Adipocyte (in vitro differentiated cells): Measurements from ENCODE around the gene NPPA.

Experiments
- DNase-seq: peaks from one replicate; pipeline ENCODE4 v3.0.0-alpha.2; 2015; ENCODE audit warnings: low read depth
- H3K27me3 ChIP-seq: replicated peaks from 2 replicates; pipeline ENCODE4 v1.7.0; 2013; ENCODE audit warnings: mild to moderate bottlenecking, low read length, moderate library complexity; ENCODE audit not compliant: control insufficient read depth, insufficient read depth
- H3K36me3 ChIP-seq: 2 replicates; pipeline ENCODE4 v1.7.0; 2013; ENCODE audit warnings: low read length, mild to moderate bottlenecking, moderate library complexity; ENCODE audit not compliant: control insufficient read depth, insufficient read depth, severe bottlenecking
- H3K4me1 ChIP-seq: 2 replicates; pipeline ENCODE4 v1.7.0; 2013; ENCODE audit warnings: mild to moderate bottlenecking, low read length, moderate library complexity; ENCODE audit not compliant: control insufficient read depth, insufficient read depth
- H3K4me3 ChIP-seq: 2 replicates; pipeline ENCODE4 v1.7.0; 2013; ENCODE audit warnings: mild to moderate bottlenecking, low read length, moderate library complexity
- H3K9ac ChIP-seq: 2 replicates; pipeline ENCODE4 v1.7.0; 2013; ENCODE audit warnings: mild to moderate bottlenecking, low read length, moderate library complexity
- H3K9me3 ChIP-seq: 2 replicates; pipeline ENCODE4 v1.7.0; 2013; ENCODE audit warnings: mild to moderate bottlenecking, low read length, moderate library complexity; ENCODE audit not compliant: control insufficient read depth

The NPPA gene

GRCh38 chr1:11873395-11874257 lies 26.0 kb upstream of the NPPA start:
- no peaks in the 10 kb centered on the region for H3K36me3 ChIP-seq
- DNase-seq: no peak
- H3K9me3 ChIP-seq: no peaks in the 10 kb centered on the region
- no peak overlapping the region for H3K9ac ChIP-seq
- no peak overlapping the region for H3K4me3 ChIP-seq
- peaks cover 61% of the 10 kb centered on the region for H3K27me3 ChIP-seq
- H3K4me1 ChIP-seq: no peaks in the 10 kb centered on the region

- Histone ChIP-seq H3K4me3 (no peak overlapping the region), H3K9ac (no peak overlapping the region), H3K27me3 (peaks cover 51% of the 10 kb centered on the region), H3K9me3 (no peaks in the 10 kb centered on the region), H3K4me1 (no peaks in the 10 kb centered on the region), H3K36me3 (no peaks in the 10 kb centered on the region)
- DNase-seq: no peak
These were observed 25.0 kb upstream of the NPPA start for GRCh38 chr1:11872545-11872944.

- Histone ChIP-seq H3K27me3 (peaks cover 44% of the 10 kb centered on the region), H3K9me3 (no peaks in the 10 kb centered on the region), H3K36me3 (no peaks in the 10 kb centered on the region), H3K4me3 (no peak overlapping the region), H3K9ac (no peak overlapping the region), H3K4me1 (no peaks in the 10 kb centered on the region)
- DNase-seq: no peak
These were observed 22.1 kb upstream of the NPPA start for GRCh38 chr1:11869650-11870207.

- H3K9ac ChIP-seq: no peak overlapping the region
- no peak overlapping the region for H3K4me3 ChIP-seq
- no peak for DNase-seq
- no peaks in the 10 kb centered on the region for H3K36me3 ChIP-seq
- peaks cover 38% of the 10 kb centered on the region for H3K27me3 ChIP-seq
- H3K4me1 ChIP-seq: no peaks in the 10 kb centered on the region
- no peaks in the 10 kb centered on the region for H3K9me3 ChIP-seq
These were observed 21.5 kb upstream of the NPPA start for GRCh38 chr1:11869104-11869503.

- Histone ChIP-seq H3K27me3 (peaks cover 33% of the 10 kb centered on the region), H3K36me3 (no peaks in the 10 kb centered on the region), H3K4me3 (no peak overlapping the region), H3K9ac (no peak overlapping the region), H3K9me3 (no peaks in the 10 kb centered on the region), H3K4me1 (no peaks in the 10 kb centered on the region)
- no peak for DNase-seq
These were observed 20.9 kb upstream of the NPPA start for GRCh38 chr1:11868331-11868980.

GRCh38 chr1:11862890-11863289 lies 15.3 kb upstream of the NPPA start:
- H3K9ac ChIP-seq: no peak overlapping the region
- H3K27me3 ChIP-seq: peaks cover 67% of the 10 kb centered on the region
- H3K4me3 ChIP-seq: no peak overlapping the region
- peaks cover 6% of the 10 kb centered on the region for H3K9me3 ChIP-seq
- H3K36me3 ChIP-seq: no peaks in the 10 kb centered on the region
- DNase-seq: no peak
- no peaks in the 10 kb centered on the region for H3K4me1 ChIP-seq

GRCh38 chr1:11860587-11860986 lies 13.0 kb upstream of the NPPA start:
- H3K4me3 ChIP-seq: no peak overlapping the region
- H3K27me3 ChIP-seq: peaks cover 76% of the 10 kb centered on the region
- DNase-seq: no peak
- no peaks in the 10 kb centered on the region for H3K4me1 ChIP-seq
- H3K36me3 ChIP-seq: no peaks in the 10 kb centered on the region
- H3K9ac ChIP-seq: no peak overlapping the region
- peaks cover 6% of the 10 kb centered on the region for H3K9me3 ChIP-seq

- Histone ChIP-seq H3K4me3 (no peak overlapping the region), H3K27me3 (peaks cover 71% of the 10 kb centered on the region), H3K9me3 (peaks cover 6% of the 10 kb centered on the region), H3K36me3 (no peaks in the 10 kb centered on the region), H3K4me1 (no peaks in the 10 kb centered on the region), H3K9ac (no peak overlapping the region)
- DNase-seq: no peak
These were observed 12.5 kb upstream of the NPPA start for GRCh38 chr1:11860083-11860482.

- Histone ChIP-seq H3K4me1 (no peaks in the 10 kb centered on the region), H3K4me3 (no peak overlapping the region), H3K9me3 (peaks cover 6% of the 10 kb centered on the region), H3K9ac (no peak overlapping the region), H3K27me3 (peaks cover 74% of the 10 kb centered on the region), H3K36me3 (no peaks in the 10 kb centered on the region)
- peak; percentile 65 for DNase-seq
These were observed 11.6 kb upstream of the NPPA start for GRCh38 chr1:11858968-11859871.

GRCh38 chr1:11858613-11858967 lies 11.0 kb upstream of the NPPA start, which contains the start of gene NPPB:
TSS of gene NPPB (minus strand) at chr1:11858945. CDS start at chr1:11858833, 112 bp downstream.
- Histone ChIP-seq H3K4me3 (no peak within 1 kb of the TSS), H3K9ac (no peak within 1 kb of the TSS), H3K9me3 (peaks cover 6% of the 10 kb centered on the region), H3K36me3 (no peaks in the 10 kb centered on the region), H3K4me1 (no peaks in the 10 kb centered on the region), H3K27me3 (peaks cover 74% of the 10 kb centered on the region)
- DNase-seq: no peak

GRCh38 chr1:11858158-11858557 lies 10.6 kb upstream of the NPPA start:
- Histone ChIP-seq H3K9ac (no peak overlapping the region), H3K27me3 (peaks cover 71% of the 10 kb centered on the region), H3K9me3 (peaks cover 6% of the 10 kb centered on the region), H3K4me1 (no peaks in the 10 kb centered on the region), H3K36me3 (no peaks in the 10 kb centered on the region), H3K4me3 (no peak overlapping the region)
- DNase-seq: no peak
